Uterus (tissue), 4 donors: Measurements from ENCODE around the gene ANKRD55. TPM values are rescaled to one million over a fixed set of nuclear protein-coding genes. Genes with fewer than 3 reads are reported as not detected.

Experiments used
- DNase-seq, 2 donors: peaks; one replicate each; pipeline ENCODE4 v3.0.0-alpha.2; 2019 to 2020
- H3K27ac ChIP-seq, 2 donors: fragments of 200-600 bp; sonication (generic); 1 replicate in 1 of 2; 2 replicates in 1 of 2; pipeline ENCODE4 v1.5.1; 2016 to 2018
- H3K27me3 ChIP-seq, 2 donors: fragments of 200-600 bp; sonication (generic); one replicate each; pipeline ENCODE4 v1.5.1; 2018 to 2019; ENCODE audit warnings: control low read depth in 1 of 2
- H3K36me3 ChIP-seq, 2 donors: fragments of 200-600 bp; sonication (generic); one replicate each; pipeline ENCODE4 v1.5.1; 2019; ENCODE audit warnings: control low read depth in 1 of 2
- H3K4me1 ChIP-seq, 2 donors: fragments of 200-600 bp; sonication (generic); one replicate each; pipeline ENCODE4 v1.5.1; 2018 to 2019; ENCODE audit warnings: control low read depth in 1 of 2
- H3K4me3 ChIP-seq, 2 donors: fragments of 200-600 bp; sonication (generic); 1 replicate in 1 of 2; 2 replicates in 1 of 2; pipeline ENCODE4 v1.5.1; 2018 to 2019; ENCODE audit warnings: mild to moderate bottlenecking in 1 of 2
- H3K9me3 ChIP-seq, 2 donors: fragments of 200-600 bp; sonication (generic); one replicate each; pipeline ENCODE4 v1.5.1; 2019; ENCODE audit warnings: control low read depth in 1 of 2
- POLR2A ChIP-seq, 2 donors: fragments of 450-650 bp; IDR thresholded peaks; one replicate each; pipeline ENCODE4 v1.6.1; 2016; ENCODE audit warnings: antibody characterized with exemption in 2 of 2, mild to moderate bottlenecking in 1 of 2, moderate library complexity in 1 of 2
- intact Hi-C: fragments of 100-400 bp; cut with DNase I; formaldehyde crosslinking; loops from one replicate; pipeline ENCODE4 v1.15.1; 2023; ENCODE audit warnings: low total_unique reads
- small RNA-seq: library from RNA; depleted of rRNA; stranded (forward); fragments of <200 nt; gene quantifications from one replicate; pipeline ENCODE3, GENCODE V24; 2016
- total RNA-seq, 4 donors: library from RNA; depleted of rRNA in 3 of 4; stranded (reverse); fragments of >200 nt in 3 of 4; gene quantifications; one replicate each; pipeline versions ENCODE4 v1.1.0 to v1.2.4, GENCODE V29; 2014 to 2023
- TF ChIP-seq, protein P1 (sequence below), 4 experiments: fragments of 200-600 bp in 2 of 4; fragments of 450-650 bp in 2 of 4; sonication (generic) in 2 of 4; IDR thresholded peaks; one replicate each; pipeline ENCODE4 v1.5.1; 2016 to 2019; ENCODE audit warnings: antibody characterized with exemption in 4 of 4, mild to moderate bottlenecking in 2 of 4, moderate library complexity in 1 of 4
- donor health status: DM: yes; HTN: yes; CAD: no.

Gene ANKRD55
- total RNA-seq, 4 donors from 2014 or later = 0.55 TPM; not detected in 3

DNA sequence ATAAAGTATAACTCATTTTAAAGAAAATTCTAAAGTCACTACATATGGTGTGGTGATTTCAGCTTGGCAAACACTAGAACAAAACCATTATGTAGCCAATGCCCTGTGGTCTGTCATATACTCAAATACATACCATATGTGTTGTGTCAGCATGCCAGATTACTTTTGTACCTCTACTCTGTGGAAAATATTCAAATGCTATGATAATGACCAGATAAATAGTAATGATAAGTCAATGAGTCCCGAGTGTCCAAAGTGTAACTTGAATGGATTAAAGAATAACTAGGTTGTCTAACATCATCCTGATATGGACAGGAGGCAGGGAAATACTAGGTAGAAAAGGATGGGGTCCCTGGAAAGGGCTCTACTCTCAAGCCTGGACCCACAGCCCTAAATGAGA, 180.4 kb downstream of the ANKRD55 start:
- no peak overlapping the region for H3K4me3 ChIP-seq
- no peak for TF ChIP-seq POLR2A (IDR thresholded peaks at IDR 0.05)
- TF ChIP-seq, protein P1, sequence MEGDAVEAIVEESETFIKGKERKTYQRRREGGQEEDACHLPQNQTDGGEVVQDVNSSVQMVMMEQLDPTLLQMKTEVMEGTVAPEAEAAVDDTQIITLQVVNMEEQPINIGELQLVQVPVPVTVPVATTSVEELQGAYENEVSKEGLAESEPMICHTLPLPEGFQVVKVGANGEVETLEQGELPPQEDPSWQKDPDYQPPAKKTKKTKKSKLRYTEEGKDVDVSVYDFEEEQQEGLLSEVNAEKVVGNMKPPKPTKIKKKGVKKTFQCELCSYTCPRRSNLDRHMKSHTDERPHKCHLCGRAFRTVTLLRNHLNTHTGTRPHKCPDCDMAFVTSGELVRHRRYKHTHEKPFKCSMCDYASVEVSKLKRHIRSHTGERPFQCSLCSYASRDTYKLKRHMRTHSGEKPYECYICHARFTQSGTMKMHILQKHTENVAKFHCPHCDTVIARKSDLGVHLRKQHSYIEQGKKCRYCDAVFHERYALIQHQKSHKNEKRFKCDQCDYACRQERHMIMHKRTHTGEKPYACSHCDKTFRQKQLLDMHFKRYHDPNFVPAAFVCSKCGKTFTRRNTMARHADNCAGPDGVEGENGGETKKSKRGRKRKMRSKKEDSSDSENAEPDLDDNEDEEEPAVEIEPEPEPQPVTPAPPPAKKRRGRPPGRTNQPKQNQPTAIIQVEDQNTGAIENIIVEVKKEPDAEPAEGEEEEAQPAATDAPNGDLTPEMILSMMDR (IDR thresholded peaks at IDR 0.05) = no peak
- no peak overlapping the region for H3K27ac ChIP-seq
- DNase-seq = no peak
- intact Hi-C loops = no loop called here
- H3K27me3 ChIP-seq = no peaks in the 10 kb centered on the region
- H3K36me3 ChIP-seq = no peaks in the 10 kb centered on the region
- H3K4me1 ChIP-seq = no peaks in the 10 kb centered on the region
- H3K9me3 ChIP-seq = no peaks in the 10 kb centered on the region

DNA sequence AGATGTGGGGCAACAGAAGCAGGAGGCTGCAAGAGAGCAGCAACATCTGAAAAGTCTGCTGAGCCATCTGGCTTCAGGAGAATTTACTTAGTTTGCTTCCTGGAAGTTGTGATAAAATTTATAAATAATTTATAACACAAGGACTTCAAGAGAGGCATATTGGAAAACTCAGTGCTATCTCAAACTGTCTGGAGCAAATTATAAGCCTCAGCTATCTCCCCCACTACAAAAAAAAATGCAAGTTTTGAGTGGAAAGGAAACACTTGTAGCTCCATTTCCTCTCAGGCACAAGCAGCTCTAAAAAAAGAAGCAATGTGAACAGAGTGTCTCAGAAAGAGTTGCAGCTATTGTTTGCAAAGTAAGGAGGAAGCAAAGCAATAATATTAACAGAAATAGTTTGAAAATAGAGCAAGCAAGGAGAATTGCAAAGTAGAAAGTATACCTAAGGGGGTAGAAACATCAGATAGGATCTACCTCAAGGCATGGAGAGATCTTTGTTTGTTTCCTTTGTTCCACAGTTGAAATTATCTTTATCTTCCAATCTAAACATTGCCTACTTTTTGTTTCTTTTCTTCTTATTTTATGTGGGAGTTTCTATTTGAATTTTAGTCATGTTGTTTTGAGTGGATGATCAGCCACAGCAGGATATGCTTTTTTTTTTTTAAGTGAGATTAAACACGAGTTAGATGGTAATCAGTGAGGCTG, 182.4 kb downstream of the ANKRD55 start:
- Histone ChIP-seq H3K27ac (peak overlapping the region; percentile 29 to 64), H3K4me1 (no peaks in the 10 kb centered on the region), H3K9me3 (no peaks in the 10 kb centered on the region), H3K4me3 (no peak overlapping the region), H3K36me3 (no peaks in the 10 kb centered on the region), H3K27me3 (no peaks in the 10 kb centered on the region)
- TF ChIP-seq, protein P1 (IDR thresholded peaks at IDR 0.05) = no peak
- no peak for TF ChIP-seq POLR2A (IDR thresholded peaks at IDR 0.05)
- no peak for DNase-seq
- intact Hi-C loops = no loop called here

Small RNA genes lying within 50 kb of the gene (small RNA-seq; reads per million reads assigned to genes)
- gene RNA5SP184 = not detected
- not detected for gene RNA5SP185
- not detected for gene RNU6-299P

Other genes starting within 250 kb of the ANKRD55 start
- gene IL6ST, start 238.4 kb downstream of the ANKRD55 start, total RNA-seq = 100 to 1,000 TPM; 147 to 414 (median 364) TPM